Measurements from ENCODE around the gene CATSPER1.
A peak's percentile ranks its signal among the peaks of the same experiment; 100 is the strongest.

CATSPER1 gene

GRCh38 chr11:66048547-66049323 is 22.5 kb upstream of the CATSPER1 start, which contains the start of gene GAL3ST3:
TSS of gene GAL3ST3 (minus strand) at chr11:66049161. CDS start at chr11:66045415, 3,746 bp downstream.
- peak within 1 kb of the TSS; percentile 89 for H4K8ac ChIP-seq (ENCODE audit: low read depth, low read length)
- peak; percentile 66 for DNase-seq (ENCODE audit: low spot score)
- no peak within 1 kb of the TSS for H3K14ac ChIP-seq (ENCODE audit: low read length)
- H2BK5ac ChIP-seq (ENCODE audit: low read length): peak within 1 kb of the TSS; percentile 49
- H3K4me1 ChIP-seq (ENCODE audit: control insufficient read depth in 2 of 2, insufficient read depth in 1 of 2, low read depth in 1 of 2, low read length in 2 of 2): peaks cover 23 to 27% of the 10 kb centered on the region in 2 donors
- no CpG with 5 or more reads among the region's 39 CpGs for WGBS, 2 donors (ENCODE audit: extremely low coverage in 2 of 2, insufficient read length in 2 of 2, insufficient replicate concordance in 1 of 2)
- H2BK12ac ChIP-seq (ENCODE audit: low read length): peak within 1 kb of the TSS; percentile 73
- peak within 1 kb of the TSS; percentile 90 for H2BK15ac ChIP-seq (ENCODE audit: low read length)
- peak within 1 kb of the TSS; percentile 99 for H3K18ac ChIP-seq (ENCODE audit: low read length)
- peak within 1 kb of the TSS; percentile 53 to 86 for H3K4me3 ChIP-seq (ENCODE audit: low read length in 2 of 2)
- peak within 1 kb of the TSS; percentile 74 for H2BK120ac ChIP-seq (ENCODE audit: low read depth, low read length)
- peaks cover 17% of the 10 kb centered on the region for H3K79me1 ChIP-seq (ENCODE audit: low read depth, low read length)
- H3K4me2 ChIP-seq (ENCODE audit: insufficient read depth, low read length, poor library complexity, severe bottlenecking): peak within 1 kb of the TSS; percentile 89
- no peak within 1 kb of the TSS for H4K91ac ChIP-seq (ENCODE audit: low read depth, low read length, poor library complexity)
- no peak within 1 kb of the TSS for H3K4ac ChIP-seq (ENCODE audit: low read length)
- peak within 1 kb of the TSS; percentile 28 for H3K23ac ChIP-seq (ENCODE audit: low read depth, low read length, poor library complexity)
- H2AK5ac ChIP-seq (ENCODE audit: low read depth, low read length): peak within 1 kb of the TSS; percentile 93
- no peaks in the 10 kb centered on the region for H3K9me3 ChIP-seq (replicated peaks in 1 of 2; ENCODE audit: control insufficient read depth in 2 of 2, insufficient read depth in 1 of 2, low read depth in 1 of 2, low read length in 2 of 2)
- peak within 1 kb of the TSS; percentile 87 for H2AFZ ChIP-seq (ENCODE audit: low read length)
- H3K36me3 ChIP-seq (replicated peaks in 1 of 2; ENCODE audit: control insufficient read depth in 2 of 2, insufficient read depth in 2 of 2, low read length in 2 of 2): peaks cover 5 to 8% of the 10 kb centered on the region in 2 donors
- no peaks in the 10 kb centered on the region for H3K27me3 ChIP-seq (ENCODE audit: control insufficient read depth in 3 of 3, insufficient read depth in 3 of 3, low read depth in 1 of 3, low read length in 3 of 3)
- peak within 1 kb of the TSS; percentile 13 for H3K27ac ChIP-seq (replicated peaks; ENCODE audit: low read length)
- peak within 1 kb of the TSS; percentile 84 for H3K9ac ChIP-seq (ENCODE audit: low read depth, low read length, poor library complexity)

GRCh38 chr11:66047541-66048365 is 21.5 kb upstream of the CATSPER1 start:
- Histone ChIP-seq H3K4me2 (ENCODE audit: insufficient read depth, low read length, poor library complexity, severe bottlenecking) (peak overlapping the region; percentile 89), H2BK15ac (ENCODE audit: low read length) (peak overlapping the region; percentile 72), H2BK12ac (ENCODE audit: low read length) (no peak overlapping the region), H3K9ac (ENCODE audit: low read depth, low read length, poor library complexity) (no peak overlapping the region), H3K14ac (ENCODE audit: low read length) (peak overlapping the region; percentile 22), H3K18ac (ENCODE audit: low read length) (peak overlapping the region; percentile 81), H3K79me1 (ENCODE audit: low read depth, low read length) (peaks cover 16% of the 10 kb centered on the region), H3K9me3 (replicated peaks in 1 of 2; ENCODE audit: control insufficient read depth in 2 of 2, insufficient read depth in 1 of 2, low read depth in 1 of 2, low read length in 2 of 2) (no peaks in the 10 kb centered on the region), H3K23ac (ENCODE audit: low read depth, low read length, poor library complexity) (peak overlapping the region; percentile 1), H3K4me3 (ENCODE audit: low read length in 2 of 2) (peak overlapping the region in 1 of 2 donors; percentile 53), H3K27ac (replicated peaks; ENCODE audit: low read length) (no peak overlapping the region), H2BK120ac (ENCODE audit: low read depth, low read length) (no peak overlapping the region), H2BK5ac (ENCODE audit: low read length) (no peak overlapping the region), H3K4me1 (ENCODE audit: control insufficient read depth in 2 of 2, insufficient read depth in 1 of 2, low read depth in 1 of 2, low read length in 2 of 2) (peaks cover 14 to 22% of the 10 kb centered on the region in 2 donors), H2AFZ (ENCODE audit: low read length) (no peak overlapping the region), H3K4ac (ENCODE audit: low read length) (no peak overlapping the region), H4K8ac (ENCODE audit: low read depth, low read length) (no peak overlapping the region), H2AK5ac (ENCODE audit: low read depth, low read length) (peak overlapping the region; percentile 67), H4K91ac (ENCODE audit: low read depth, low read length, poor library complexity) (no peak overlapping the region), H3K27me3 (ENCODE audit: control insufficient read depth in 3 of 3, insufficient read depth in 3 of 3, low read depth in 1 of 3, low read length in 3 of 3) (no peaks in the 10 kb centered on the region), H3K36me3 (replicated peaks in 1 of 2; ENCODE audit: control insufficient read depth in 2 of 2, insufficient read depth in 2 of 2, low read length in 2 of 2) (peaks cover 0 to 13% of the 10 kb centered on the region in 2 donors)
- no peak for DNase-seq (ENCODE audit: low spot score)
- WGBS, 2 donors (ENCODE audit: extremely low coverage in 2 of 2, insufficient read length in 2 of 2, insufficient replicate concordance in 1 of 2): no CpG with 5 or more reads among the region's 11 CpGs

DNA sequence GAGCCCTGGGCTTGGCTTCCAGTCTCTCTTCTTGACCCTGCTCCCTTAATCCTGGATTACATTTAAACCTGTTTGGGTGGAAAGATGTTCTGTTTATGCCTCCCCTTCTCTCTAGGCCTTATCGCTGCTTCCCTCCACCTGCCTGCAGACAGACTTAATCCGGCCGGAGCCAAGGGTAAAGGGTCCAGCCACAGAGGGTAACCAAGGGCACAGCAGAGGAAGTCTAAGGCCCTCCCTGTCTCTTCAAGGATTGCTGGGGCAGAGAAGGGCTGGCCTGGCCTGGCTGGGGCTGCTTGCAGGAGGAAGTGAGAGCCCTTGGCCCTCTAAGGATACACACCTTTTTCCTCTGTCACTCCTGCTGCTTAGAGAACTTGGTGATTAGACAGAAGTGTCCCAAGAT is 20.6 kb upstream of the CATSPER1 start:
- no peak overlapping the region for H4K91ac ChIP-seq (ENCODE audit: low read depth, low read length, poor library complexity)
- H2BK5ac ChIP-seq (ENCODE audit: low read length): no peak overlapping the region
- H3K9me3 ChIP-seq (replicated peaks in 1 of 2; ENCODE audit: control insufficient read depth in 2 of 2, insufficient read depth in 1 of 2, low read depth in 1 of 2, low read length in 2 of 2): no peaks in the 10 kb centered on the region
- no peak overlapping the region for H3K23ac ChIP-seq (ENCODE audit: low read depth, low read length, poor library complexity)
- H3K79me1 ChIP-seq (ENCODE audit: low read depth, low read length): peaks cover 11% of the 10 kb centered on the region
- WGBS, 2 donors (ENCODE audit: extremely low coverage in 2 of 2, insufficient read length in 2 of 2, insufficient replicate concordance in 1 of 2): no CpG with 5 or more reads among the region's 3 CpGs
- H3K4ac ChIP-seq (ENCODE audit: low read length): no peak overlapping the region
- H3K18ac ChIP-seq (ENCODE audit: low read length): no peak overlapping the region
- no peak overlapping the region for H4K8ac ChIP-seq (ENCODE audit: low read depth, low read length)
- no peak overlapping the region for H2BK12ac ChIP-seq (ENCODE audit: low read length)
- peaks cover 14 to 22% of the 10 kb centered on the region in 2 donors for H3K4me1 ChIP-seq (ENCODE audit: control insufficient read depth in 2 of 2, insufficient read depth in 1 of 2, low read depth in 1 of 2, low read length in 2 of 2)
- no peak overlapping the region for H2BK15ac ChIP-seq (ENCODE audit: low read length)
- H3K14ac ChIP-seq (ENCODE audit: low read length): no peak overlapping the region
- H3K9ac ChIP-seq (ENCODE audit: low read depth, low read length, poor library complexity): no peak overlapping the region
- H3K27ac ChIP-seq (replicated peaks; ENCODE audit: low read length): no peak overlapping the region
- H2AFZ ChIP-seq (ENCODE audit: low read length): no peak overlapping the region
- H2AK5ac ChIP-seq (ENCODE audit: low read depth, low read length): no peak overlapping the region
- H3K4me3 ChIP-seq (ENCODE audit: low read length in 2 of 2): no peak overlapping the region
- peaks cover 0 to 16% of the 10 kb centered on the region in 2 donors for H3K36me3 ChIP-seq (replicated peaks in 1 of 2; ENCODE audit: control insufficient read depth in 2 of 2, insufficient read depth in 2 of 2, low read length in 2 of 2)
- no peak for DNase-seq (ENCODE audit: low spot score)
- no peak overlapping the region for H3K4me2 ChIP-seq (ENCODE audit: insufficient read depth, low read length, poor library complexity, severe bottlenecking)
- no peaks in the 10 kb centered on the region for H3K27me3 ChIP-seq (ENCODE audit: control insufficient read depth in 3 of 3, insufficient read depth in 3 of 3, low read depth in 1 of 3, low read length in 3 of 3)
- H2BK120ac ChIP-seq (ENCODE audit: low read depth, low read length): no peak overlapping the region
